Activated naive CD8-positive, alpha-beta T cell (primary cell): ENCODE data around the gene OSBPL3.

Experiments
- H3K27ac Mint-ChIP-seq: one replicate; pipeline ENCODE4 v1.8.0; 2021; ENCODE audit warnings: mixed read lengths
- H3K27me3 Mint-ChIP-seq: one replicate; pipeline ENCODE4 v1.8.0; 2021; ENCODE audit warnings: mixed read lengths
- H3K36me3 Mint-ChIP-seq: one replicate; pipeline ENCODE4 v1.8.0; 2021; ENCODE audit warnings: mixed read lengths
- H3K4me1 Mint-ChIP-seq: one replicate; pipeline ENCODE4 v1.8.0; 2021; ENCODE audit warnings: low read depth, mixed read lengths
- H3K4me3 Mint-ChIP-seq: one replicate; pipeline ENCODE4 v1.8.0; 2021; ENCODE audit warnings: mild to moderate bottlenecking, mixed read lengths
- H3K9me3 Mint-ChIP-seq: one replicate; pipeline ENCODE4 v1.8.0; 2021; ENCODE audit warnings: low read depth, mixed read lengths

Gene OSBPL3

GRCh38 chr7:24923172-24923865, 56.7 kb downstream of the OSBPL3 start:
- Mint-ChIP-seq H3K36me3 (peaks cover 4% of the 10 kb centered on the region), H3K4me1 (peaks cover 62% of the 10 kb centered on the region), H3K27ac (peak overlapping the region; percentile 62), H3K9me3 (no peaks in the 10 kb centered on the region), H3K27me3 (no peaks in the 10 kb centered on the region), H3K4me3 (no peak overlapping the region)

DNA sequence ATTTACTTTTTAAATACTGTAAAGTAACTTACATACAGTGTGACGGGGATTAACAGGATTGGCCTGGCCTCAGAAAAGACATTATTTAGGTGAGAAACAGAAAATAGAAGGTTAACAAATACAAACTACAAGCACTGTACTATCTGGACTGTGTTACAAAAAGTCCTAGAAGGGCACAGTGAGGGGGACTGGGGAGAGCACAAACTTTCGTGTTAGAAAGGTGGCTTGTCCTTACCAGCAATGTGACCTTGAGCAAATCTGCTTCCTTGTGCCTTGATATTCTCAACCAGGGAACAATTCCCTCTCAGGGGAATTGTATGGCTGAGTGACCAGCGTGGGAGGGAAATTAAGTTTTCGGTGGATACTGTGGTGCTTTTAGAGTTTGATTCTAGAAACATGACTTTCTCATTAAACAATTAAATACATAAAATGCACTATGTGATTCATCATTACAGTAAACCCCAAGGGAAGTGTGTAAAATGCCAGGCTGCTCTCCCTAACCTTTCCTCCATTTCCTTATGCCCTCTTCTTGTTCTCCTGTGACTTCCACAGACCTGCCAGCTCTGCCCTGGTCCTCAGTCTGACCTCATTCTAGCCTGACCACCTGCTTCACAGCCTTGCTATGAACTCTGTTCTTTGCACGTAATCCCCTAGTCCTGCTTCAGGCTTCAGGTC, 57.7 kb downstream of the OSBPL3 start:
- Mint-ChIP-seq H3K27me3 (no peaks in the 10 kb centered on the region), H3K4me1 (peaks cover 71% of the 10 kb centered on the region), H3K9me3 (no peaks in the 10 kb centered on the region), H3K4me3 (no peak overlapping the region), H3K36me3 (peaks cover 4% of the 10 kb centered on the region), H3K27ac (peak overlapping the region; percentile 62)

DNA sequence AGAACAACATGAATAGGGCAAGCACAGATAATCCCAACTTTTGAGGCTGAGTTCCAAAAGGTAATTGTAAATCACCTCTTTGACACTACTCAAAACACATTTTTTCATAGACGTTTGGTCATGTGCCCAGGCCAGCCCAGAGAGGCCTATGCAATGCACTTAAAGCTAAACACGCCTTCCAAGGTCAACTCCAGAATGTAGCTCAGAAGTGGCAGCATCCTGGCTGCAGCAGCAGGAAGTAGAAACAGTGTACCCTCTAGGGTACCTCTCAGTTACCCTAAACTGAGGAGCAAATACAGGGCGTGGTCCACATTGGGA, 58.7 kb downstream of the OSBPL3 start:
- Mint-ChIP-seq H3K36me3 (peaks cover 7% of the 10 kb centered on the region), H3K4me3 (peak overlapping the region; percentile 10), H3K9me3 (no peaks in the 10 kb centered on the region), H3K27me3 (no peaks in the 10 kb centered on the region), H3K4me1 (peaks cover 79% of the 10 kb centered on the region), H3K27ac (peak overlapping the region; percentile 72)

DNA sequence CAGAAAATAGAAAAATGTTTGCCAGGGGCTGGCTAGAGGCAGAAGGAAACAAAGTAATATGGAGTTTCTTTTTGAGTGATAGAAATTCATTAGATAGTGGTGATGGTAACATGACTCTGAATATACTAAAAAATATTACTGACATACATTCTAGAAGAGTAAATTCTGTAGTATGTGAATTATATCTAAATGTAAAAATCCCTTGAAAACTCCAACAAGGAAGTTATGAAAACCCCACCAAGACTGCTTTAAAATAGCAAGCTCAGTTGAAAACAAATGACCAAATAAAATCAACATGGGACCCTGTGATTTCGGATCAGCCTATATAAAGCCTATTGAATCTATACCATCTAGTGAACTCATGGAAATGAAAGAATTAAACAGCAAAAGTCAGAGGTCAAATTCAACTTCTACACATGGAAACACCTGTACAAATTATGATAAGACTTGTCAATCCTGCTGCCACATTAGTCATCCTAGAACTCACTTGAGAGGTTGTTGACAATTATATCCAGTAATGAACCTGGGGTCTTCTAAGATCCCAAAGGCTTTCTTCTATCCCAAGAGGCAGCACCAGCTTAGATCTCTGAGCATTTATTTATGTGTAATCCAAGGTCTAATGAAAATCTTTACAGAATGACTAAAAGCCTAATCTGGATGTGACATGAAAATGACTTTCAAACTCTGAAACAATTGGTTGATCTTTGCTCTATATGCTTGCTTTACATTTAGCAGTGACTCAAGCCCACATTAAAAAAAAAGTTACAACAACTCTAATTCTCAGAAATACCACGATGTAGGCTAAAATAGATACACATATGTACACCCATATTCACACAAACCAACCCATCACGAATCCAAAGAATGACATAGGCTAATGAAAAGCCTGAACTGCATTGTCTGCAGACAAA, 59.3 kb downstream of the OSBPL3 start:
- peak overlapping the region; percentile 72 for H3K27ac Mint-ChIP-seq
- H3K4me1 Mint-ChIP-seq, result peaks cover 85% of the 10 kb centered on the region
- no peaks in the 10 kb centered on the region for H3K9me3 Mint-ChIP-seq
- H3K27me3 Mint-ChIP-seq, result no peaks in the 10 kb centered on the region
- H3K36me3 Mint-ChIP-seq, result peaks cover 11% of the 10 kb centered on the region
- peak overlapping the region; percentile 10 for H3K4me3 Mint-ChIP-seq

DNA sequence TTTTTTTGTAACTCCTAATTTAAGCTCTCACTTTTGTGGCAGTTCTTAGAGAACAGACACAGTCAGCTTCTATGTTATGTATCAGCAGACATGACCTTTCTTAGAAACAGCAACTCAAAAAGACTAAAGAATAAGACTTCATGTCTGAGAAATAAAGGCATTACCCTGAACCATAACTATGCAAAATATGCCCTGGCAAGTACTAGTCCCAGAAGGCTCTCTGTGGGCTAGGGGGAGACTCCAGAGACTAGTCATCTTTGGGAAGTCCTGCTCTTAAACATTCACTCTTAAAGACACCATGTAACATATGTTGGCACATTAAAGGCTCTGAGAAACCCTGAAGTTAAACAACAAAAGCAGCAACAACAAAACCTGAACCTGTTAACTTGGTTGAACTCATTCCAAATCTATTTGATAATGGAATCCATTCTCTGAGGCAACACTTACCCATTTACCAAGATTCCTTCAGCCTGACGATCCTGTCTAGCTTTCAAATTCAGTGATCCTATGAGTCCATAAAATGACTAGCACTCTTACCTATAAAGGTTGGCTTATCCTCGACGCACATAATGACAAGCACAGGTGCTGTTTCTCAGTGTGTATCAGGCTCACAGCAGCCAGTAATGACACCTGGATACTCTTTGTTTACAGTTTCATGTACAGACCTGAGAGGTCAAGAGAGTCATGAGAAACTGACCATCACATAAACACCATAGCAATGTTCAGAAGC, 62.3 kb downstream of the OSBPL3 start:
- H3K4me3 Mint-ChIP-seq, result no peak overlapping the region
- H3K36me3 Mint-ChIP-seq, result peaks cover 19% of the 10 kb centered on the region
- H3K27ac Mint-ChIP-seq, result no peak overlapping the region
- H3K4me1 Mint-ChIP-seq, result peaks cover 92% of the 10 kb centered on the region
- no peaks in the 10 kb centered on the region for H3K9me3 Mint-ChIP-seq
- H3K27me3 Mint-ChIP-seq, result no peaks in the 10 kb centered on the region

DNA sequence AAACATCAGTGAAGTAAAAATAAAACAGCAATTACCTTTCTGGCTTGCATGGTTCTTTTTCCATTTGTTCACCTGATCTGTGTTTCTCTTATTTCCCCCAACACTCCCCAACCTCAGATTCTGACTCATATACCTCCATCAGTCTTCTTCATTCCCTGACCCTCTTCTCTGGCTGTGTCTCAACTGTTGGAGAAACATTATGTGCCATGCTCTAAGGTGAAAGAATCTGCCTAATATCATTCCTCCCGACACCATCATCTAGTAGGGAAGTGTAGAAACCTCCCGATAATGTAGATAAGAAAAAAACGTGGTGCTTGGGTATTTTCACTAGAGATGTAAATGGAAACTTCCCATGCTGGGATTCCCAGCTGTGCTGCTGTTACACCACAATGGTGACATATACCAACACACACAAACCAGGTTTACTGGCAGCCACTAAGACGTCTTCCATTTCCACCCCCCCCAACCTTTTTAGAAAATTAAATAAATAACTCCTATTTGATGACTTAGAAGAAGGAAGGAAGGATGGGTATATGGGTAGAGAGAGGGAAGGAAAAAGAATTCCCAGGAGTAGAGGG, 63.4 kb downstream of the OSBPL3 start:
- Mint-ChIP-seq H3K36me3 (peaks cover 20% of the 10 kb centered on the region), H3K4me1 (peaks cover 92% of the 10 kb centered on the region), H3K27ac (peak overlapping the region; percentile 77), H3K27me3 (no peaks in the 10 kb centered on the region), H3K4me3 (peak overlapping the region; percentile 27), H3K9me3 (no peaks in the 10 kb centered on the region)

- no peak overlapping the region for H3K4me3 Mint-ChIP-seq
- H3K36me3 Mint-ChIP-seq, result peaks cover 20% of the 10 kb centered on the region
- no peaks in the 10 kb centered on the region for H3K27me3 Mint-ChIP-seq
- H3K9me3 Mint-ChIP-seq, result no peaks in the 10 kb centered on the region
- H3K27ac Mint-ChIP-seq, result peak overlapping the region; percentile 70
- peaks cover 92% of the 10 kb centered on the region for H3K4me1 Mint-ChIP-seq
These were observed 65.5 kb downstream of the OSBPL3 start for GRCh38 chr7:24914465-24914859.

GRCh38 chr7:24913801-24914464, 66.0 kb downstream of the OSBPL3 start:
- H3K4me3 Mint-ChIP-seq, result no peak overlapping the region
- no peaks in the 10 kb centered on the region for H3K9me3 Mint-ChIP-seq
- no peaks in the 10 kb centered on the region for H3K27me3 Mint-ChIP-seq
- H3K27ac Mint-ChIP-seq, result no peak overlapping the region
- H3K36me3 Mint-ChIP-seq, result peaks cover 18% of the 10 kb centered on the region
- H3K4me1 Mint-ChIP-seq, result peaks cover 87% of the 10 kb centered on the region

- Mint-ChIP-seq H3K36me3 (peaks cover 17% of the 10 kb centered on the region), H3K27me3 (no peaks in the 10 kb centered on the region), H3K27ac (peak overlapping the region; percentile 73), H3K9me3 (no peaks in the 10 kb centered on the region), H3K4me3 (no peak overlapping the region), H3K4me1 (peaks cover 77% of the 10 kb centered on the region)
These were observed 67.0 kb downstream of the OSBPL3 start for GRCh38 chr7:24912874-24913514.

- Mint-ChIP-seq H3K4me3 (peak overlapping the region; percentile 74), H3K27ac (peak overlapping the region; percentile 73), H3K4me1 (peaks cover 72% of the 10 kb centered on the region), H3K36me3 (peaks cover 17% of the 10 kb centered on the region), H3K9me3 (no peaks in the 10 kb centered on the region), H3K27me3 (no peaks in the 10 kb centered on the region)
These were observed 67.6 kb downstream of the OSBPL3 start for GRCh38 chr7:24912424-24912823.

- H3K36me3 Mint-ChIP-seq, result peaks cover 12% of the 10 kb centered on the region
- no peaks in the 10 kb centered on the region for H3K27me3 Mint-ChIP-seq
- H3K27ac Mint-ChIP-seq, result peak overlapping the region; percentile 93
- H3K4me3 Mint-ChIP-seq, result peak overlapping the region; percentile 74
- H3K4me1 Mint-ChIP-seq, result peaks cover 62% of the 10 kb centered on the region
- H3K9me3 Mint-ChIP-seq, result no peaks in the 10 kb centered on the region
These were observed 68.8 kb downstream of the OSBPL3 start for GRCh38 chr7:24911213-24911603.

GRCh38 chr7:24910551-24911212, 69.3 kb downstream of the OSBPL3 start:
- Mint-ChIP-seq H3K4me1 (peaks cover 57% of the 10 kb centered on the region), H3K9me3 (no peaks in the 10 kb centered on the region), H3K27me3 (no peaks in the 10 kb centered on the region), H3K27ac (peak overlapping the region; percentile 93), H3K36me3 (peaks cover 9% of the 10 kb centered on the region), H3K4me3 (peak overlapping the region; percentile 74)

- Mint-ChIP-seq H3K27me3 (no peaks in the 10 kb centered on the region), H3K36me3 (peaks cover 9% of the 10 kb centered on the region), H3K9me3 (no peaks in the 10 kb centered on the region), H3K4me3 (no peak overlapping the region), H3K4me1 (peaks cover 43% of the 10 kb centered on the region), H3K27ac (no peak overlapping the region)
These were observed 71.3 kb downstream of the OSBPL3 start for GRCh38 chr7:24908727-24909126.
